ENCODE data around the gene BAX.

DNA sequence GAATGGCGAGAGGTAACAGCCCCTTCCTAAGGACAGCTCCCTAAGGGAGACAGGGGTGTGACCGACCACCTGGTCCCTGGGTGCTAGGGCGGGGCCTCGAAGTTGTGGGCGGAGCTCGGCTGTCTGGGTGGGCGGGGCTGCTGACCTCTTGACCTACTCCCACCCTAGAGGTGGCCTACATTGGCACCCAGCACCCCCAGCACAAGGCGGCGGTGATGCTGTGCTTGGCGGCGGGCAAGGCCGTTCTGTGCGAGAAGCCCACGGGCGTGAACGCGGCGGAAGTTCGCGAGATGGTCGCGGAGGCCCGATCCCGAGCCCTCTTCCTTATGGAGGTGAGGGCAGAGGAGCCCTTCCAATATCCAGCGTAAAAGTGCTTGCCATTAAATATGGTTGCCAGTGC, 18.8 kb upstream of the BAX start:
- TF ChIP-seq, protein P1, sequence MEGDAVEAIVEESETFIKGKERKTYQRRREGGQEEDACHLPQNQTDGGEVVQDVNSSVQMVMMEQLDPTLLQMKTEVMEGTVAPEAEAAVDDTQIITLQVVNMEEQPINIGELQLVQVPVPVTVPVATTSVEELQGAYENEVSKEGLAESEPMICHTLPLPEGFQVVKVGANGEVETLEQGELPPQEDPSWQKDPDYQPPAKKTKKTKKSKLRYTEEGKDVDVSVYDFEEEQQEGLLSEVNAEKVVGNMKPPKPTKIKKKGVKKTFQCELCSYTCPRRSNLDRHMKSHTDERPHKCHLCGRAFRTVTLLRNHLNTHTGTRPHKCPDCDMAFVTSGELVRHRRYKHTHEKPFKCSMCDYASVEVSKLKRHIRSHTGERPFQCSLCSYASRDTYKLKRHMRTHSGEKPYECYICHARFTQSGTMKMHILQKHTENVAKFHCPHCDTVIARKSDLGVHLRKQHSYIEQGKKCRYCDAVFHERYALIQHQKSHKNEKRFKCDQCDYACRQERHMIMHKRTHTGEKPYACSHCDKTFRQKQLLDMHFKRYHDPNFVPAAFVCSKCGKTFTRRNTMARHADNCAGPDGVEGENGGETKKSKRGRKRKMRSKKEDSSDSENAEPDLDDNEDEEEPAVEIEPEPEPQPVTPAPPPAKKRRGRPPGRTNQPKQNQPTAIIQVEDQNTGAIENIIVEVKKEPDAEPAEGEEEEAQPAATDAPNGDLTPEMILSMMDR (IDR thresholded peaks at IDR 0.05): no peak
- TF ChIP-seq POLR2A (IDR thresholded peaks at IDR 0.05): no peak

Data from esophagus squamous epithelium (tissue), 4 donors.